ENCODE measurements around the gene IRX3.

DNA sequence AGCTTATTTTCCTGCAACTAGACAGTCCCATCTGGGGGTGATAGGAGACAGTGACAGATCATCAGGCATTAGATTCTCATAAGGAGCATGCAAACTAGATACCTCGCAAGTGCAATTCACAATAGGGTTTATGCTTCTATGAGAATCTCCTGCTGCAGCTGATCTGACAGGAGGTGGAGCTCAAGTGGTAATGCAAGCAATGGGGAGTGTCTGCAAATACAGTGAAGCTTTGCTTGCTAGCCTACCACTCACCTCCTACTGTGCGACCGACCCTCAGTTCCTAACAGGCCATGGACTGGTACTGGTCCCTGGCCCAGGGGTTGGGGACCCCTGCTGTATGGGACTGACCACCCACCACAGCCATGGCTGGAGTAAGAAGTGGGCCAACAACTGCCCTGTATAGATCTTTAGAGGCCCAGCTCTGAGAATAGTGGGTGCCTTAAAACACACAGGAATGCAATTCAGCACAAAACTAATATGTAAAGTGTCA, 26.0 kb upstream of the IRX3 start:
- TF ChIP-seq, protein P1, sequence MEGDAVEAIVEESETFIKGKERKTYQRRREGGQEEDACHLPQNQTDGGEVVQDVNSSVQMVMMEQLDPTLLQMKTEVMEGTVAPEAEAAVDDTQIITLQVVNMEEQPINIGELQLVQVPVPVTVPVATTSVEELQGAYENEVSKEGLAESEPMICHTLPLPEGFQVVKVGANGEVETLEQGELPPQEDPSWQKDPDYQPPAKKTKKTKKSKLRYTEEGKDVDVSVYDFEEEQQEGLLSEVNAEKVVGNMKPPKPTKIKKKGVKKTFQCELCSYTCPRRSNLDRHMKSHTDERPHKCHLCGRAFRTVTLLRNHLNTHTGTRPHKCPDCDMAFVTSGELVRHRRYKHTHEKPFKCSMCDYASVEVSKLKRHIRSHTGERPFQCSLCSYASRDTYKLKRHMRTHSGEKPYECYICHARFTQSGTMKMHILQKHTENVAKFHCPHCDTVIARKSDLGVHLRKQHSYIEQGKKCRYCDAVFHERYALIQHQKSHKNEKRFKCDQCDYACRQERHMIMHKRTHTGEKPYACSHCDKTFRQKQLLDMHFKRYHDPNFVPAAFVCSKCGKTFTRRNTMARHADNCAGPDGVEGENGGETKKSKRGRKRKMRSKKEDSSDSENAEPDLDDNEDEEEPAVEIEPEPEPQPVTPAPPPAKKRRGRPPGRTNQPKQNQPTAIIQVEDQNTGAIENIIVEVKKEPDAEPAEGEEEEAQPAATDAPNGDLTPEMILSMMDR (conservative IDR thresholded peaks at IDR 0.05 in 1 of 2, IDR thresholded peaks at IDR 0.05 in 1 of 2; ENCODE audit: low read depth in 1 of 2, low read length in 2 of 2): no peak
- no peak for TF ChIP-seq EZH2 (IDR thresholded peaks at IDR 0.05; ENCODE audit: low read length, missing control alignments)
